Measurements from ENCODE around the gene LYRM4.

LYRM4 gene

GRCh38 chr6:5116243-5116991 is 144.3 kb downstream of the LYRM4 start:
- Mint-ChIP-seq H3K27me3 (no peaks in the 10 kb centered on the region), H3K4me3 (no peak overlapping the region), H3K9me3 (no peaks in the 10 kb centered on the region), H3K4me1 (ENCODE audit: low read depth) (no peaks in the 10 kb centered on the region), H3K27ac (no peak overlapping the region), H3K36me3 (ENCODE audit: low read depth) (peaks cover 5% of the 10 kb centered on the region)

- Mint-ChIP-seq H3K36me3 (ENCODE audit: low read depth) (peaks cover 5% of the 10 kb centered on the region), H3K4me1 (ENCODE audit: low read depth) (no peaks in the 10 kb centered on the region), H3K27me3 (no peaks in the 10 kb centered on the region), H3K4me3 (no peak overlapping the region), H3K9me3 (no peaks in the 10 kb centered on the region), H3K27ac (no peak overlapping the region)
Measured at GRCh38 chr6:5115168-5115567, 145.6 kb downstream of the LYRM4 start.

- Mint-ChIP-seq H3K4me1 (ENCODE audit: low read depth) (no peaks in the 10 kb centered on the region), H3K27ac (no peak overlapping the region), H3K9me3 (no peaks in the 10 kb centered on the region), H3K36me3 (ENCODE audit: low read depth) (peaks cover 5% of the 10 kb centered on the region), H3K4me3 (no peak overlapping the region), H3K27me3 (no peaks in the 10 kb centered on the region)
Measured at GRCh38 chr6:5113096-5113495, 147.7 kb downstream of the LYRM4 start.

- Mint-ChIP-seq H3K4me3 (no peak overlapping the region), H3K27ac (no peak overlapping the region), H3K27me3 (no peaks in the 10 kb centered on the region), H3K36me3 (ENCODE audit: low read depth) (peaks cover 5% of the 10 kb centered on the region), H3K9me3 (no peaks in the 10 kb centered on the region), H3K4me1 (ENCODE audit: low read depth) (no peaks in the 10 kb centered on the region)
Measured at GRCh38 chr6:5112066-5112799, 148.5 kb downstream of the LYRM4 start.

- Mint-ChIP-seq H3K9me3 (no peaks in the 10 kb centered on the region), H3K36me3 (ENCODE audit: low read depth) (peaks cover 5% of the 10 kb centered on the region), H3K27ac (no peak overlapping the region), H3K4me1 (ENCODE audit: low read depth) (no peaks in the 10 kb centered on the region), H3K4me3 (no peak overlapping the region), H3K27me3 (no peaks in the 10 kb centered on the region)
Measured at GRCh38 chr6:5111626-5112025, 149.1 kb downstream of the LYRM4 start.

- Mint-ChIP-seq H3K4me1 (ENCODE audit: low read depth) (no peaks in the 10 kb centered on the region), H3K36me3 (ENCODE audit: low read depth) (peaks cover 5% of the 10 kb centered on the region), H3K4me3 (no peak overlapping the region), H3K27me3 (no peaks in the 10 kb centered on the region), H3K9me3 (no peaks in the 10 kb centered on the region), H3K27ac (no peak overlapping the region)
Measured at GRCh38 chr6:5110246-5110645, 150.5 kb downstream of the LYRM4 start.

GRCh38 chr6:5109436-5109835 is 151.3 kb downstream of the LYRM4 start:
- Mint-ChIP-seq H3K4me1 (ENCODE audit: low read depth) (no peaks in the 10 kb centered on the region), H3K9me3 (no peaks in the 10 kb centered on the region), H3K27ac (no peak overlapping the region), H3K4me3 (no peak overlapping the region), H3K27me3 (no peaks in the 10 kb centered on the region), H3K36me3 (ENCODE audit: low read depth) (peaks cover 5% of the 10 kb centered on the region)

- Mint-ChIP-seq H3K27ac (no peak overlapping the region), H3K9me3 (no peaks in the 10 kb centered on the region), H3K4me1 (ENCODE audit: low read depth) (no peaks in the 10 kb centered on the region), H3K36me3 (ENCODE audit: low read depth) (peaks cover 4% of the 10 kb centered on the region), H3K27me3 (no peaks in the 10 kb centered on the region), H3K4me3 (no peak overlapping the region)
Measured at GRCh38 chr6:5108536-5109150, 152.1 kb downstream of the LYRM4 start.

GRCh38 chr6:5108068-5108467 is 152.7 kb downstream of the LYRM4 start:
- no peak overlapping the region for H3K27ac Mint-ChIP-seq
- no peak overlapping the region for H3K4me3 Mint-ChIP-seq
- H3K9me3 Mint-ChIP-seq, result no peaks in the 10 kb centered on the region
- no peaks in the 10 kb centered on the region for H3K27me3 Mint-ChIP-seq
- H3K4me1 Mint-ChIP-seq (ENCODE audit: low read depth), result no peaks in the 10 kb centered on the region
- H3K36me3 Mint-ChIP-seq (ENCODE audit: low read depth), result no peaks in the 10 kb centered on the region

- Mint-ChIP-seq H3K27me3 (no peaks in the 10 kb centered on the region), H3K27ac (no peak overlapping the region), H3K4me1 (ENCODE audit: low read depth) (no peaks in the 10 kb centered on the region), H3K4me3 (no peak overlapping the region), H3K36me3 (ENCODE audit: low read depth) (no peaks in the 10 kb centered on the region), H3K9me3 (no peaks in the 10 kb centered on the region)
Measured at GRCh38 chr6:5107341-5107740, 153.4 kb downstream of the LYRM4 start.

GRCh38 chr6:5105146-5105545 is 155.6 kb downstream of the LYRM4 start:
- Mint-ChIP-seq H3K4me1 (ENCODE audit: low read depth) (no peaks in the 10 kb centered on the region), H3K27ac (no peak overlapping the region), H3K36me3 (ENCODE audit: low read depth) (no peaks in the 10 kb centered on the region), H3K9me3 (no peaks in the 10 kb centered on the region), H3K4me3 (no peak overlapping the region), H3K27me3 (no peaks in the 10 kb centered on the region)

- Mint-ChIP-seq H3K27me3 (no peaks in the 10 kb centered on the region), H3K27ac (no peak overlapping the region), H3K4me1 (ENCODE audit: low read depth) (no peaks in the 10 kb centered on the region), H3K9me3 (no peaks in the 10 kb centered on the region), H3K36me3 (ENCODE audit: low read depth) (no peaks in the 10 kb centered on the region), H3K4me3 (no peak overlapping the region)
Measured at GRCh38 chr6:5104667-5105066, 156.1 kb downstream of the LYRM4 start.

- no peak overlapping the region for H3K27ac Mint-ChIP-seq
- H3K4me1 Mint-ChIP-seq (ENCODE audit: low read depth), result no peaks in the 10 kb centered on the region
- no peaks in the 10 kb centered on the region for H3K9me3 Mint-ChIP-seq
- no peaks in the 10 kb centered on the region for H3K27me3 Mint-ChIP-seq
- H3K4me3 Mint-ChIP-seq, result no peak overlapping the region
- no peaks in the 10 kb centered on the region for H3K36me3 Mint-ChIP-seq (ENCODE audit: low read depth)
Measured at GRCh38 chr6:5103250-5103649, 157.5 kb downstream of the LYRM4 start.

- H3K9me3 Mint-ChIP-seq, result no peaks in the 10 kb centered on the region
- H3K4me1 Mint-ChIP-seq (ENCODE audit: low read depth), result no peaks in the 10 kb centered on the region
- H3K36me3 Mint-ChIP-seq (ENCODE audit: low read depth), result no peaks in the 10 kb centered on the region
- no peaks in the 10 kb centered on the region for H3K27me3 Mint-ChIP-seq
- no peak overlapping the region for H3K4me3 Mint-ChIP-seq
- no peak overlapping the region for H3K27ac Mint-ChIP-seq
Measured at GRCh38 chr6:5102267-5102970, 158.3 kb downstream of the LYRM4 start.

- Mint-ChIP-seq H3K27me3 (no peaks in the 10 kb centered on the region), H3K9me3 (no peaks in the 10 kb centered on the region), H3K4me3 (no peak overlapping the region), H3K27ac (no peak overlapping the region), H3K36me3 (ENCODE audit: low read depth) (no peaks in the 10 kb centered on the region), H3K4me1 (ENCODE audit: low read depth) (no peaks in the 10 kb centered on the region)
Measured at GRCh38 chr6:5100806-5101205, 159.9 kb downstream of the LYRM4 start.

All from stimulated activated naive CD8-positive, alpha-beta T cell treated with anti-CD3 and anti-CD28 coated beads, Interleukin-15, Interleukin-2, amounts not matched to agents 100 ng/mL and 50 ng/mL, for 24 hours (primary cell).